Prostate gland (tissue), 2 donors: ENCODE results near the gene UPK2.

ENCODE experiments used
- CTCF ChIP-seq, 4 experiments: fragments of 200-600 bp in 2 of 4; fragments of 450-650 bp in 2 of 4; sonication (generic) in 2 of 4; IDR thresholded peaks; 1 replicate in 3 of 4; 2 replicates in 1 of 4; pipeline ENCODE4 v1.5.1; 2016 to 2019; ENCODE audit warnings: antibody characterized with exemption in 4 of 4, mild to moderate bottlenecking in 2 of 4, moderate library complexity in 2 of 4
- POLR2AphosphoS5 ChIP-seq: sonication (generic); formaldehyde crosslinking; IDR thresholded peaks from one replicate; pipeline ENCODE4 v1.6.1; 2017; ENCODE audit warnings: antibody characterized with exemption

GRCh38 chr11:118961189-118961588 lies 5.1 kb downstream of the UPK2 start:
- no peak for TF ChIP-seq CTCF (IDR thresholded peaks at IDR 0.05)
- TF ChIP-seq POLR2AphosphoS5, result no peak
